Stimulated activated CD4-positive, alpha-beta T cell treated with anti-CD3 and anti-CD28 coated beads, Interleukin-2, amount 100 ng/mL, for 48 hours (primary cell): ENCODE data around the gene TTC19.
A peak's percentile ranks its signal among the peaks of the same experiment; 100 is the strongest.
"Not testable (repeated sequence)": the region's sequence is repeated elsewhere in the genome, so short reads cannot be mapped to it uniquely, and the experiment has no call there.

Source experiments
- DNase-seq, 2 donors: peaks; one replicate each; pipeline ENCODE4 v3.0.0-alpha.2; 2020

Gene TTC19

GRCh38 chr17:15973016-15973415 lies 26.6 kb upstream of the TTC19 start:
- no peak for DNase-seq

DNA sequence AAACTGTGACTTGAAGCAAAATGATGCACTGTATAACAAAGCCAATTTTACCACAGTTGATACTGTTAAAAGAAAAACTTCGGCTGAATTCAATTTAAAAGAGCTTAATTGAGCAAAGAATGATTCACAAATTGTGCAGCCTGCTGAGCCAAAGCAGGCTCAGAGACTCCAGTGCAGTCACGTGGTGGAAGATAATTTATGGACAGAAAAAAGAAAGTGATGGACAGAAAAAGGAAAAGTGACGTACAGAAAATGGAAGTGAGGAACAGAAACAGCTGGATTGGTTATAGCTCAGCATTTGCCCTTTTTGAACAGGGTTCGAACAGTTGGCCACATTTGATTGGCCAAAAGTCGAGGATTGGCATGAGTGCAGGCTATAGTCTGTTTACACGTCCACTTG lies 25.8 kb upstream of the TTC19 start:
- DNase-seq, result no peak

- no peak for DNase-seq
Observed at GRCh38 chr17:15977894-15978293, 21.7 kb upstream of the TTC19 start.

DNA sequence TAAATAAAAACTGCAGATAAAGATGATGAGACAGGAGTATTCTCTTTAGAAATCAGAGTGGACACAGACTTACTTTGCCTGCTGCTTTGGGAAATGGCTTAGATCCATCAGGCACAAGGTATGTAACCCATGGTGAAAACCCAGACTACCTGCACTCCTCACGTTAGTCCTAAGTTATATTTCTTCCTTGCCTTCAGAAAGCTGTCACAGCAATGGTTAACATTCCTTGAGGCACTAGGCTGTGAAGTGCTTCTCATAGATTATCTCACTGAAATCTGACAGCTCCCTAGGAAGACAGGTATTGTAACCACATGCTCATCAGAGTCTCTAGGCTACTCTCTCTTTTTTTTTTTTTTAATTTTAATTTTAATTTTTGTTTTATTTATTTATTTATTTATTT lies 21.0 kb upstream of the TTC19 start:
- no peak for DNase-seq

DNA sequence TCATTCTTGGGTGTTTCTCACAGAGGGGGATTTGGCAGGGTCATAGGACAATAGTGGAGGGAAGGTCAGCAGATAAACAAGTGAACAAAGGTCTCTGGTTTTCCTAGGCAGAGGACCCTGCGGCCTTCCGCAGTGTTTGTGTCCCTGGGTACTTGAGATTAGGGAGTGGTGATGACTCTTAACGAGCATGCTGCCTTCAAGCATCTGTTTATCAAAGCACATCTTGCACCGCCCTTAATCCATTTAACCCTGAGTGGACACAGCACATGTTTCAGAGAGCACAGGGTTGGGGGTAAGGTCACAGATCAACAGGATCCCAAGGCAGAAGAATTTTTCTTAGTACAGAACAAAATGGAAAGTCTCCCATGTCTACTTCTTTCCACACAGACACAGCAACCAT lies 20.6 kb upstream of the TTC19 start:
- not testable (repeated sequence) for DNase-seq

DNA sequence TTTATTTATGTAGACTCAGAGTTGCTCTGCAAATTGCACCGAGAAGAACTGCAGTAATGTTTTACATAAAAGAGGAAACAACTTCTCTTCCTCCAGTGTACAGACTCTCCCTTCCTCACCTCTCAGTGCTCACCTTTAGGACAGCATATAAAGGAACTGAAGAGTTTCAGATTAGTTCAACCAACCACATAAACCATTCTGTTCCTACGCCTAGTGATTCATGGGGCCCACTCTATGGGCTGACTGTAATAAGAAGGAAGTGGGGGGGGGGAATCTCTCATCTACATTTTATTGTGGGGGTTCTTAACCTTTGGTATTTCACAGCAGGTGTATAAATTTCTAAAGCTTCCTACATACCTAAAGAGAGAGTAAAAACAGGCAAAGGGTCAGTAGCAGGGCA lies 18.4 kb upstream of the TTC19 start:
- DNase-seq, result no peak

DNA sequence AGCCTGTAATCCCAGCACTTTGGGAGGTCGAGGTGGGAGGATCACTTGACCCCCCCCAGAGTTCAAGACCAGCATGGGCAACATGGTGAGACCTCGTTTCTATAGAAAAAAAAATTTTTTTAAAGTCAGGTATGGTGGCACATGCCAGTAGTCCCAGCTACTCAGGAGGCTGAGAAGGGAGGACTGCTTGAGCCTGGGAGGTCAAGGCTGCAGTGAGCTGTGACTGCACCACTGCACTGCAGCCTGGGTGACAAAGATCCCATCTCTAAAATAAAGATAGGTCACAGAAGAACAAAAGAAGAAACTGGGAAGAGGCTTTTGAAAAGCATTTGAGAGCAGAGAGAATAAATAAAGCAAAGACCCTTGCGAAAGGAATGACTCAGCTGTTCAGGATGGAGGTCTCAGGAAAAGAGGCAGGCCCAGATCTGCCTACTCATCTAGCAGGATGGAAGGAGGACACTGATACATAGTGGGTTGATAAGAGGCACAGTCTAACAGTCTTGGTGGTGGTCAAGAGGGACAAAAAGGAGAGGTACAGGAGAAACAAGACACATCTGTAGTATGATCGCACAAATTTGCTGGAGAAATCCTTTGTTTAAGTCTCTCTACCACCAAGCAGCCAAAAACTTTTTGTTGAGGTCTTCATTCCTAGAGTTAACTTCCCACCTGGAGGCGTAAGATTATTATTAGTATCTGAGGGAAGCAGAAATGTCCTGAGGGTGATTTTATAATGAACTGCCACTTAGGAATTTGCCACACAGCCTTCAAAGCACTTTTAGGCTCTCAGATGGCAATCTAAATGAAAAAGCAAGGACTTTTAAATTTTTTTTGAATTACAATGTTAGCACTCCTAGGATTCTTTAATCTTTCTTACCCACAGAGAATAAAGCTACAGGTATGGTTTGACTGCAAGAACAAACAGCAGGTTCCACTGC lies 17.7 kb upstream of the TTC19 start:
- DNase-seq, result no peak

GRCh38 chr17:15996322-15996721 lies 3.3 kb upstream of the TTC19 start:
- DNase-seq, result no peak

DNA sequence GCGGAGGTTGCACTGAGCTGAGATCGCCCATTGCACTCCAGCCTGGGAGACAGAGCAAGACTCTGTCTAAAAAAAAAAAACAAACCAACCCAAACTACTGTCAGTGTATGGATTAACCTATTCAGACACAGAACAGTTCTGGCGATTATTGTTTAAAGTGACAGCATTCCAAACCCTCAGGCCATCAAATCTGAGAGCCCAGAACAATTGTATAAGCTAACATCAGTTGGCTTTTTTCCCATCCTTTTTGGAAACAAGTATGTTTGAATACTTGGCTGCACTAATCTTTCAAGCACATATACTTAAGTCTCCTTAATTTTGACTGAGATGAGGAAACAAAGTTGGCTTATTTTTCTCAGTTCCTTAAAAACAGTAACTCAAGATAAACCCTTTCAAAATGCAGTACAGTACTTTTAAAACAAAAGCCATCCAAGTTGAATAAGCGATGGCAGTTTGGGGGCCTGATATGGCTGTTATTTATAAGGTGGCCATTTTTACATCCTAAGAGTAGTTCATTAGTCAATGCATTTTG lies 1.5 kb upstream of the TTC19 start:
- no peak for DNase-seq

DNA sequence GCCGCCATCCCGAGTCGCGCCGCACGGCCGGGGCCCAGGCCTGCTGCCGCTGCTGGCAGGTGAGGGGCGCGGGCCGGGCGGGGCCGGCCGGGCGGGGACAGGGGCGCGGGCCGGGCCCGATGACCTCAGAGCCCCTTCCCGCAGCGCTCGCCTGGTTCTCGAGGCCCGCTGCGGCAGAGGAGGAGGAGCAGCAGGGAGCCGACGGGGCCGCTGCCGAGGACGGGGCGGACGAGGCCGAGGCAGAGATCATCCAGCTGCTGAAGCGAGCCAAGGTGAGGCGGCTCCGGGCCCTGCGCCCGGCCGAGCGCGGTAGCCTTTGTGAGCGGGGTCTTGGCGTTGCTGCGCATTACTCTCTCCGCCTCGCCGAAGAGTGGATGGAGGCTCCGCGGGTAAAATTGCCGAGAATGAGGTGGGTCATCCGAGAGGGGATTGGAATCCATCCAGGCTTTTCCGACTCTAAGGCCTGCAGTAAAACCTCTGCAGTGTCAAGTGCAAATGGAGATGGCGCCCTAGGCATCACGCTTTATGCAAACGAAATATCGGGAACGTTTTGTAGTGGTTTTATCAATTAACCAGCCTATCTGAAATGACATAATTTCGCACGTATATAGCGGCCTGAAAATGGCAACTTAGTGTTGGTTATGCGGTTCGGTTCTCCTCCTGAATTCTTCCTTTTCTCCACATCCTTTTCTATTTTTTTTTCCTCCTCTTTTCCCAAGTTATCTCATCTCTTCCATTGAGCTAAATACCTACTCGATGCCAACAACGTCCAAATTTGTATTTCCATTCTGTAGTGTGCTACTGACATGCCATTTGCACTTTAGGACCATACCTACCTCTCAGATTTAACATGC lies 577 bp downstream of the TTC19 start:
- no peak for DNase-seq

DNA sequence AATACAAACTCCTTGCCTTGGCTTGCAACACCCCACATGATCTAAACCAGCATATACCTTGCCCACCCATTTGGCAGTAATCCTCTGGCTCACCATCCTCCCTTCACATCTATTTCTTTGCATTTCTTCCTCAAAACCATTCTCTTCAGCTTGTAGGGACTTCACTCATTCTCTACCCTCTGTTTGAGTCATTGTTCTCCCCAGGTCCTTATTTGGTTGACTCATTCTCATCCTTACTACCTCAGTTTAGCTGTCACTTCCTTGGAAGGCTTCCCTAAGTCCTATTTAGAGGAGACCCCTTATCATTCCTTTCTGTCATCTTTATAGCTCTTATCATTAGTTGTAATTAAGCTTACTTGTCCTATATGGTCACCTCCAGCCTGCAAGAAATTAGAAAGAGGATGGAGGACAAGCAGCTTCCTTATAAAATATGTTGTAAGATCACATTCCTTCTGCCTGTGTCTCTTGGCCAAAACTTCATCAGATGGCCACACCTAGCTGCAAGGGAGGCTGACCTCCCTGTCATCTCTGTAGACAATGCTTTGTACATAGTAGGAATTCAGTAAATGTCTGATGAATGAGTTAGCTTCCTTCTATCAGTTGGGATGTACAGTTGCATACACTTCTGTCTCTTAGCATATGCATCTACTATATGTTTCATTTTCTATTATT lies 1.7 kb downstream of the TTC19 start:
- DNase-seq, result no peak

DNA sequence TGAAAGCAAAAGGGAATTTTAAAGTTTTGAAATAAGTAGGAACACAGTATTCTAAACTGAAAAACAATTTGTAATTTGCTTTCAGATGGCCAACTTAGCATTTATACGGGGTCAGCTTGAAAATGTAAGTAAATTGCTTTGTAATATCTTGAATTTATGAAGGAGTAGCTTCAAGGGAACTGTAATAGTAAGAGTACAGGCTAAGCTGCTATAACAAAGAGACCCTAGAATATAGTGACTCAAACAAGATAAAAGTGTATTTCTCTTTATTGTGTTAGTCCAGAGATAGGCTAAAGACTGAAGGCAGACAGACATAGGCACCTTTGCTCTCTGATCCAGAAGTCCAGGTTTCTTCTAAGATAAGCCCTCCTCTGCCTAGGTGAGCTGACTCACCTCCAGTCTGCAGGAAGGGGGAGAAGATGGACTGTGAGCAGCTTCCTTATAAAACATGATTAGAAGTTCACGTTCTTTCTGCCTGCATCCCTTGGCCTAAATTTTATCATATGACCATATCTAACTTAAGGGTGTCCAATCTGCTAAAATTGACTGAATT lies 3.2 kb downstream of the TTC19 start:
- DNase-seq, result no peak

DNA sequence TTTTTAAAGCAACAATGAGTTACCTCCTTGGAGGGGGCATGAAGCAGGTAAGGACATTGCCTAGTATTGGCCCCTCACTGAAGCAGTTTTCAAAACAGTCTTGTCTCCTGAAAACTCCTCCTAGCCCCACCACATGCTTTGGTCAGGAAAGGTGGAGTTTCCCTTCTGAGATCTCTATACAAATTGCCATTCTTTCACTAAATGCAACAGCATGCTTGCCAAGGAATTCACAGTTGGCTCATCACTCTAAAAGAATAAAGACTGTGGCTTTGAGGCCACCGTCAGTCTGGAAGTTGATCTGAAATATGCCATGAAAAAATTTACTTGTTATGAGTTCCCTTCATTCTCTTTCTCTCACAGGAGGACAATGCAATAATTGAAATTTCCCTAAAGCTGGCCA lies 4.2 kb downstream of the TTC19 start:
- DNase-seq, result no peak

- DNase-seq, result no peak
Observed at GRCh38 chr17:16005636-16006035, 6.0 kb downstream of the TTC19 start.

GRCh38 chr17:16007439-16007838 lies 7.8 kb downstream of the TTC19 start:
- DNase-seq, result no peak

DNA sequence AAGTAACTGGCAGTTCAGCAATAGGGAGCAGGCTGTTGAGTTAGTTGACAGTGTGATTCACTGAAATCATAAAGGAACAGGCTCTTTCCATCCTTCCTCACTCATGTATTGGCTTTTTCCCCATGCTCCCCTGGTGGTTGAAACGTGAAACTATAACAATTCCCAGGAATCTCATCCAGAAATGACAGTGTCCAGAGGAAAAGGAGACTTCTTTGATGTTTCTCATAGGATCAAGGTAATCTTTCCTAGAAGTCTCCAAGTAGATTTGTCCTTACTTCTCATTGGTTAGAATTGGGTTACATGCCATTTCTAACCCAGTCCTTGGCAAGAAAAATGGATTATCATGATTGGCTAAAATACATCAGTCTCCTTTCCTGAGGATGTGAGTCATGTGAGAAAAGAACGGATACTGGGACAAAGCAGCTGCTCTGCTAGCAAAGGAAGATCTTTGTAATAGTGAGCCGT lies 14.4 kb downstream of the TTC19 start:
- no peak for DNase-seq

- no peak for DNase-seq
Observed at GRCh38 chr17:16019347-16019746, 19.7 kb downstream of the TTC19 start.

DNA sequence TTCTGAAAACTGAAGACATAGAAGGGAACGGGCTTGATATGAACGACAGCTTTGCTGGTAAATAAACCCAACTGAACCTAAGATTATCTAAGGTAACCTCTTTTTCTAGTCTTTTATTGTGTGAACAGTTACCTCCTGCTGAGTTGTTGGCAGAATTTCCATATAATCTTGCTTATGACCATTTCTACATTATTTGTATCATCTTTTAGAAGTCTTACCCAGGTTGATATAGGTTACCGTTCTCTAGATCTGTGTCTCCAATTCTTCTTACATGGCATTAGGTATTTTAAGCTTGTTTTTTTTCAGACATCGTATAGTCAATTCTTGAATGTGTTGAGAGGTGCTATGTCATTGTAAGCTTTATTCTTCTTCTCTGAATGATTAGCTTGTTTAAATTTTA lies 24.3 kb downstream of the TTC19 start:
- no peak for DNase-seq

- no peak for DNase-seq
Observed at GRCh38 chr17:16025202-16025601, 25.6 kb downstream of the TTC19 start.

GRCh38 chr17:16026895-16027294 lies 27.3 kb downstream of the TTC19 start:
- DNase-seq, result no peak

GRCh38 chr17:16027708-16028584 lies 28.3 kb downstream of the TTC19 start:
- peak; percentile 32 to 45 for DNase-seq
